Esophagus muscularis mucosa (tissue), 4 donors: Measurements from ENCODE around the gene ANKRD65.

ENCODE experiments used
- EP300 ChIP-seq: sonication (generic); formaldehyde crosslinking; IDR thresholded peaks from one replicate; pipeline ENCODE4 v1.6.1; 2017; ENCODE audit warnings: antibody characterized with exemption
- POLR2A ChIP-seq: fragments of 450-650 bp; IDR thresholded peaks from one replicate; pipeline ENCODE4 v1.6.1; 2017; ENCODE audit warnings: antibody characterized with exemption, moderate library complexity, mild to moderate bottlenecking, low read depth
- POLR2AphosphoS5 ChIP-seq, 2 donors: sonication (generic); formaldehyde crosslinking; IDR thresholded peaks; one replicate each; pipeline ENCODE4 v1.6.1; 2017; ENCODE audit warnings: antibody characterized with exemption in 2 of 2
- TF ChIP-seq, protein P1 (sequence below), 3 experiments: fragments of 200-600 bp in 2 of 3; fragments of 450-650 bp in 1 of 3; sonication (generic) in 2 of 3; IDR thresholded peaks; one replicate each; pipeline ENCODE4 v1.5.1; 2017 to 2019; ENCODE audit warnings: antibody characterized with exemption in 3 of 3, mild to moderate bottlenecking in 2 of 3, moderate library complexity in 1 of 3

DNA sequence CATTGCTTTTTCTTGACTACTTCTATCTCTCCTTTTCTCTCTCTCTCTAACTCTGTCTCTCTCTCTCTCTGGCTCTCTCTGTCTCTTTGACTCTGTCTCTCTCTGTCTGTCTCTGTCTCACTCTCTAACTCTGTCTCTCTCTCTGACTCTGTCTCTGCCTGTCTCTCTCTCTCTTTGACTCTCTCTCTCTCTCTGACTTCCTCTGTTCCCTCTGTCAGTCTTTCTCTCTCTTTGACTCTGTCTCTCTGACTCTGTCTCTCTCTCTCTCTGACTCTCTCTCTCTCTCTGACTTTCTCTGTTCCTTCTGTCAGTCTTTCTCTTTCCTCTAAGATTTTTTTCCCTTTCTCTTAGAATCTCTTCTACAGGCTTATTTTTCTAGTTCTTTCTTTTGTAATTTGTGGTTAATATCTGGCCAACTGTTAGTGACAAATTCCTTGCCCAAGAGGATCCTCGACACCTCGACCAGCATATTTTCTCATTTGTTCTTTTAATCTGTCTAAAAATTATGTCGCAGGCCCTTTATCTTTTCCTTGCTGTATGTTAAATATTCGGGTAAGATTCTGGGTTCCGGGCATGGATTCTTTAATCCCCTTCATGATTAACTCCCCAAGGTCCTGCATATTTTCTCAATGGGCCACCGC is 28.1 kb upstream of the ANKRD65 start, which contains the start of gene ATAD3C:
- TF ChIP-seq POLR2AphosphoS5 (IDR thresholded peaks at IDR 0.05) (no peak), POLR2A (no peak), EP300 (no peak)
- TF ChIP-seq, protein P1, sequence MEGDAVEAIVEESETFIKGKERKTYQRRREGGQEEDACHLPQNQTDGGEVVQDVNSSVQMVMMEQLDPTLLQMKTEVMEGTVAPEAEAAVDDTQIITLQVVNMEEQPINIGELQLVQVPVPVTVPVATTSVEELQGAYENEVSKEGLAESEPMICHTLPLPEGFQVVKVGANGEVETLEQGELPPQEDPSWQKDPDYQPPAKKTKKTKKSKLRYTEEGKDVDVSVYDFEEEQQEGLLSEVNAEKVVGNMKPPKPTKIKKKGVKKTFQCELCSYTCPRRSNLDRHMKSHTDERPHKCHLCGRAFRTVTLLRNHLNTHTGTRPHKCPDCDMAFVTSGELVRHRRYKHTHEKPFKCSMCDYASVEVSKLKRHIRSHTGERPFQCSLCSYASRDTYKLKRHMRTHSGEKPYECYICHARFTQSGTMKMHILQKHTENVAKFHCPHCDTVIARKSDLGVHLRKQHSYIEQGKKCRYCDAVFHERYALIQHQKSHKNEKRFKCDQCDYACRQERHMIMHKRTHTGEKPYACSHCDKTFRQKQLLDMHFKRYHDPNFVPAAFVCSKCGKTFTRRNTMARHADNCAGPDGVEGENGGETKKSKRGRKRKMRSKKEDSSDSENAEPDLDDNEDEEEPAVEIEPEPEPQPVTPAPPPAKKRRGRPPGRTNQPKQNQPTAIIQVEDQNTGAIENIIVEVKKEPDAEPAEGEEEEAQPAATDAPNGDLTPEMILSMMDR (IDR thresholded peaks at IDR 0.05), result no peak
